ENCODE results near the gene TCAP. TPM values are rescaled to one million over a fixed set of nuclear protein-coding genes. Genes with fewer than 3 reads are reported as not detected.

TCAP gene
- total RNA-seq, 1 experiment from 2014 or later, result 1.6 TPM

Other genes starting within 250 kb of the TCAP start
- gene MED1, start 214.1 kb upstream of the TCAP start, total RNA-seq (2021; ENCODE audit: unreplicated experiment), result 41.4 TPM
- 57.8 TPM for gene CDK12, start 203.9 kb upstream of the TCAP start, total RNA-seq (2021; ENCODE audit: unreplicated experiment)
- not detected for gene NEUROD2, start 57.4 kb upstream of the TCAP start, total RNA-seq (2021; ENCODE audit: unreplicated experiment)
- gene PPP1R1B, start 38.4 kb upstream of the TCAP start, total RNA-seq (2021; ENCODE audit: unreplicated experiment), result 45.7 TPM
- gene STARD3, start 28.2 kb upstream of the TCAP start, total RNA-seq (2021; ENCODE audit: unreplicated experiment), result 44.8 TPM
- 2.4 TPM for gene PNMT, start 3.1 kb downstream of the TCAP start, total RNA-seq (2021; ENCODE audit: unreplicated experiment)
- gene PGAP3, start 22.7 kb downstream of the TCAP start, total RNA-seq (2021; ENCODE audit: unreplicated experiment), result 21.8 TPM
- 68.6 TPM for gene ERBB2, start 34.7 kb downstream of the TCAP start, total RNA-seq (2021; ENCODE audit: unreplicated experiment)
- gene MIEN1, start 65.2 kb downstream of the TCAP start, total RNA-seq (2021; ENCODE audit: unreplicated experiment), result 103 TPM
- 2.8 TPM for gene GRB7, start 72.6 kb downstream of the TCAP start, total RNA-seq (2021; ENCODE audit: unreplicated experiment)
- gene IKZF3, start 199.0 kb downstream of the TCAP start, total RNA-seq (2021; ENCODE audit: unreplicated experiment), result 0.59 TPM
- not detected for gene ZPBP2, start 202.9 kb downstream of the TCAP start, total RNA-seq (2021; ENCODE audit: unreplicated experiment)